ENCODE results near the gene SDK1.

DNA sequence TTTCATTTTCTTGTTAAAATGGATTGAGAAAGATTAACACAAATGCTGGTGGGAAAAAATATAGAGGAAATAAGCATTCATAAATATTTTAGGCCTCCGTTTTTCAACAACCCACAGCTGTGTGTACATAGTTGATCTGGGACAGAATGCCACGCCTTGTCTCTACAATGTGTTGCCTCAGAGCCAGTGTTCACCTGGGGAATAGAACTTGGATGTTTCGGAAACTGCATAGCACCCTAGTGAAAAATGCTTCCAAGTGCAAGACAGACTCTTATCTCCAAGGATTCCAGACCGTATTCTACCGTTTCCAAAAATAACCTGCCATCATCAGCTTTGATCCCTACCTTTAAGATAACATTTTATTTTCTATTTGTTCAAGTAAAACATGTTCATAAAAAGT, 260.9 kb downstream of the SDK1 start:
- TF ChIP-seq CTCF (IDR thresholded peaks at IDR 0.05; ENCODE audit: low read depth, low read length, poor library complexity, severe bottlenecking): no peak
- TF ChIP-seq EZH2phosphoT487 (IDR thresholded peaks at IDR 0.05; ENCODE audit: borderline replicate concordance, low read length): no peak

Data from DOHH2 (cell line).